ENCODE results near the gene MIXL1.

DNA sequence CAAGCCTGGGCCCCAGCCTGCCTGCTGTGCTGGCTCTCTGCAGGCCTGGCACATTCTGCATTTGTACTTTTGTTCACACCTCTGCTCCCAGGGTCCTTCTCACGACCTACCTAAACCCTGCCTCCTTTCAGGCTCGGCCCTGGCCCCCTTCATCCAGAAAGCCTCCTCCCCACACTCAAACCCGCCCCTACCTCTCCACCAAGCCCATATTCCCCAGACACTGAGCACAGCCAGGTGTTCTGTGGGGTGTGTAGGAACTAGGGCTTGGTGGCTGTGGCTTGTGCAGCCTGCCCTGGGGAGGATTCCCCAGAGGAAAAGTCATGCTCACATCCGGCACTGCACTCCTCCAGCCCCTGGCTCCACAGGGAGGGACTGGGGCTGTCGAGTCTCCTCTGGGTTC lies 8.2 kb upstream of the MIXL1 start:
- TF ChIP-seq, protein P1, sequence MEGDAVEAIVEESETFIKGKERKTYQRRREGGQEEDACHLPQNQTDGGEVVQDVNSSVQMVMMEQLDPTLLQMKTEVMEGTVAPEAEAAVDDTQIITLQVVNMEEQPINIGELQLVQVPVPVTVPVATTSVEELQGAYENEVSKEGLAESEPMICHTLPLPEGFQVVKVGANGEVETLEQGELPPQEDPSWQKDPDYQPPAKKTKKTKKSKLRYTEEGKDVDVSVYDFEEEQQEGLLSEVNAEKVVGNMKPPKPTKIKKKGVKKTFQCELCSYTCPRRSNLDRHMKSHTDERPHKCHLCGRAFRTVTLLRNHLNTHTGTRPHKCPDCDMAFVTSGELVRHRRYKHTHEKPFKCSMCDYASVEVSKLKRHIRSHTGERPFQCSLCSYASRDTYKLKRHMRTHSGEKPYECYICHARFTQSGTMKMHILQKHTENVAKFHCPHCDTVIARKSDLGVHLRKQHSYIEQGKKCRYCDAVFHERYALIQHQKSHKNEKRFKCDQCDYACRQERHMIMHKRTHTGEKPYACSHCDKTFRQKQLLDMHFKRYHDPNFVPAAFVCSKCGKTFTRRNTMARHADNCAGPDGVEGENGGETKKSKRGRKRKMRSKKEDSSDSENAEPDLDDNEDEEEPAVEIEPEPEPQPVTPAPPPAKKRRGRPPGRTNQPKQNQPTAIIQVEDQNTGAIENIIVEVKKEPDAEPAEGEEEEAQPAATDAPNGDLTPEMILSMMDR (IDR thresholded peaks at IDR 0.05): no peak
- TF ChIP-seq POLR2A (IDR thresholded peaks at IDR 0.05): no peak
